Measurements from ENCODE around the gene FUOM. TPM values are rescaled to one million over a fixed set of nuclear protein-coding genes. Genes with fewer than 3 reads are reported as not detected.

Gene FUOM
- polyA plus RNA-seq, 1 of the 3 experiments (the other 2 are of a cell fraction) = 32.5 TPM

DNA sequence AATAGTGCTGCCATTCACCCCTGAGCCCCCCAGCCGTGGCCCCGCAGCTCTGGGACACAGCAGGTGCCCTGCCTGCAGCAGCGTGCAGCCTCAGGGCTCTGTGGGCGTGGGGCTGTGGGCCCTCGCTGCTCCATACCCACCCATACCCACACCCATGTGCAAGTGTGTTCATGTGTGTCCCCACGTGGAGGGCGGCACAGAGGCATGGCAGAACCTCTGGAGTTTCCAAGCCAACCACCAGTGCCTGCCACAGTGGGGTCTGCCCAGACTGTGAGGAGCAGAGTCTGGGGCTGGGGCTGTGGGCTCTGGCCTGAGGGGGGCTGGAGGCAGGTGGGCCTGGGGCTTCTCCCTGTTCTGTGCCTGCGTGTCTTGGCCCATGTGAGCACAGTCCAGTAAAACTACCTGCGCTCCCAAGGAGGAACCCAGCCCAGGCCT is 8.2 kb downstream of the FUOM start:
- H3K4me1 ChIP-seq (ENCODE audit: control insufficient read depth in 1 of 2, insufficient read depth in 2 of 2, low read depth in 1 of 2, low read length in 1 of 2) = peaks cover 0 to 11% of the 10 kb centered on the region in 2 experiments; a peak in 1 of 4 replicates
- no peaks in the 10 kb centered on the region for H3F3A ChIP-seq (replicated peaks; ENCODE audit: insufficient read depth)
- no peak overlapping the region for H3K4me3 ChIP-seq (ENCODE audit: low read depth in 2 of 2, low read length in 1 of 2)
- H2AFZ ChIP-seq (ENCODE audit: low read depth) = no peak overlapping the region
- no peaks in the 10 kb centered on the region for H3K9me3 ChIP-seq
- 44% methylated on average over 5 of the region's 9 CpGs for WGBS (ENCODE audit: low lambda C conversion rate)
- no peak for DNase-seq
- no peaks in the 10 kb centered on the region for H3K36me3 ChIP-seq (replicated peaks in 1 of 2; ENCODE audit: control insufficient read depth in 1 of 2, insufficient read depth in 2 of 2, low read length in 1 of 2)
- no peak overlapping the region for H3K27ac ChIP-seq (ENCODE audit: low read depth in 2 of 2, low read length in 1 of 2)
- TF ChIP-seq MAX (IDR thresholded peaks at IDR 0.05; ENCODE audit: low read depth) = no peak
- no peak for TF ChIP-seq TAF1 (IDR thresholded peaks at IDR 0.05; ENCODE audit: borderline replicate concordance, low read depth, low read length)
- no peak for TF ChIP-seq YY1 (IDR thresholded peaks at IDR 0.05; ENCODE audit: low read depth)
- no peak for TF ChIP-seq FOXM1 (IDR thresholded peaks at IDR 0.05; ENCODE audit: low read depth)
- TF ChIP-seq MXI1 (IDR thresholded peaks at IDR 0.05; ENCODE audit: low read depth, low read length) = no peak
- TF ChIP-seq NFIC (IDR thresholded peaks at IDR 0.05; ENCODE audit: borderline replicate concordance) = no peak
- TF ChIP-seq NRF1 (IDR thresholded peaks at IDR 0.05; ENCODE audit: low read depth, low read length) = no peak
- TF ChIP-seq RFX5 (IDR thresholded peaks at IDR 0.05; ENCODE audit: low read length) = no peak
- TF ChIP-seq, protein P1, sequence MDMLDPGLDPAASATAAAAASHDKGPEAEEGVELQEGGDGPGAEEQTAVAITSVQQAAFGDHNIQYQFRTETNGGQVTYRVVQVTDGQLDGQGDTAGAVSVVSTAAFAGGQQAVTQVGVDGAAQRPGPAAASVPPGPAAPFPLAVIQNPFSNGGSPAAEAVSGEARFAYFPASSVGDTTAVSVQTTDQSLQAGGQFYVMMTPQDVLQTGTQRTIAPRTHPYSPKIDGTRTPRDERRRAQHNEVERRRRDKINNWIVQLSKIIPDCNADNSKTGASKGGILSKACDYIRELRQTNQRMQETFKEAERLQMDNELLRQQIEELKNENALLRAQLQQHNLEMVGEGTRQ (IDR thresholded peaks at IDR 0.05; ENCODE audit: borderline replicate concordance, low read depth, low read length) = no peak
- TF ChIP-seq SIN3A (IDR thresholded peaks at IDR 0.05; ENCODE audit: borderline replicate concordance, low read depth, low read length) = no peak
- no peak for TF ChIP-seq ZBTB33 (IDR thresholded peaks at IDR 0.05; ENCODE audit: borderline replicate concordance, low read depth)
- TF ChIP-seq CTCF (IDR thresholded peaks at IDR 0.05) = no peak
- TF ChIP-seq ELF1 (IDR thresholded peaks at IDR 0.05) = no peak
- ChIA-PET POLR2A (no interaction called here), CTCF (no interaction called here)
- no peak overlapping the region for H3K9ac ChIP-seq
- H4K20me1 ChIP-seq (ENCODE audit: insufficient read depth) = no peaks in the 10 kb centered on the region
- H3K27me3 ChIP-seq (ENCODE audit: insufficient read depth) = peaks cover 16% of the 10 kb centered on the region; the same call in 1 of the 2 replicates
- no peak overlapping the region for H3K4me2 ChIP-seq
- no peaks in the 10 kb centered on the region for H3K79me2 ChIP-seq (ENCODE audit: insufficient read depth)
- H3K9me2 ChIP-seq = no peaks in the 10 kb centered on the region

DNA sequence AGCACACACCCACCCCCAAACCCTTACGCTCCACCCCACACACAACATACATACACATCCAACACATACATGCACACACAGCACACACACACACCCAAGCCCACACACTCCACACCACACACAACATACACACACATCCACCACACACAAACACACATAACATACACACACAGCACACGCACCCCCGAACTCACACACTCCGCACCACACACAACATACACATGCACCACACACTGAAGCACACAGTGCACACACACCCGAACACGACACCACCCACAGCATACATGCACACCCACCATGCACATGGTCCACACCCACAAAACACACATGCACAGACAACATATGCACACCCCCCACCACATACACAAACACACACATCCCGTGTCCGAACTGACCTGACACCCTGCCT is 8.7 kb downstream of the FUOM start:
- no peak for DNase-seq
- Histone ChIP-seq H4K20me1 (ENCODE audit: insufficient read depth) (no peaks in the 10 kb centered on the region), H3F3A (replicated peaks; ENCODE audit: insufficient read depth) (no peaks in the 10 kb centered on the region), H3K4me2 (no peak overlapping the region), H3K79me2 (ENCODE audit: insufficient read depth) (no peaks in the 10 kb centered on the region), H3K27me3 (ENCODE audit: insufficient read depth) (peaks cover 18% of the 10 kb centered on the region; the same call in 1 of the 2 replicates), H3K4me1 (ENCODE audit: control insufficient read depth in 1 of 2, insufficient read depth in 2 of 2, low read depth in 1 of 2, low read length in 1 of 2) (peaks cover 0 to 11% of the 10 kb centered on the region in 2 experiments; a peak in 1 of 4 replicates), H3K36me3 (replicated peaks in 1 of 2; ENCODE audit: control insufficient read depth in 1 of 2, insufficient read depth in 2 of 2, low read length in 1 of 2) (no peaks in the 10 kb centered on the region), H3K9me3 (no peaks in the 10 kb centered on the region), H2AFZ (ENCODE audit: low read depth) (no peak overlapping the region), H3K9me2 (no peaks in the 10 kb centered on the region), H3K4me3 (ENCODE audit: low read depth in 2 of 2, low read length in 1 of 2) (no peak overlapping the region), H3K27ac (ENCODE audit: low read depth in 2 of 2, low read length in 1 of 2) (no peak overlapping the region), H3K9ac (no peak overlapping the region)
- ChIA-PET POLR2A (no interaction called here), CTCF (no interaction called here)
- 54% methylated on average over 6 of the region's 8 CpGs for WGBS (ENCODE audit: low lambda C conversion rate)
- TF ChIP-seq YY1 (IDR thresholded peaks at IDR 0.05; ENCODE audit: low read depth) (no peak), TEAD4 (IDR thresholded peaks at IDR 0.05; ENCODE audit: borderline replicate concordance, insufficient read depth) (no peak), GATA2 (CRISPR knock-in tag; IDR thresholded peaks at IDR 0.05) (no peak), NFIC (IDR thresholded peaks at IDR 0.05; ENCODE audit: borderline replicate concordance) (no peak), RAD21 (IDR thresholded peaks at IDR 0.05; ENCODE audit: low read length) (no peak), SMC3 (IDR thresholded peaks at IDR 0.05; ENCODE audit: low read depth, low read length) (no peak), TCF12 (IDR thresholded peaks at IDR 0.05) (no peak), USF1 (IDR thresholded peaks at IDR 0.05; ENCODE audit: borderline replicate concordance, low read depth) (no peak), MEF2A (IDR thresholded peaks at IDR 0.05; ENCODE audit: borderline replicate concordance, low read depth) (no peak), FOXM1 (IDR thresholded peaks at IDR 0.05; ENCODE audit: low read depth) (no peak)
- TF ChIP-seq, protein P2, sequence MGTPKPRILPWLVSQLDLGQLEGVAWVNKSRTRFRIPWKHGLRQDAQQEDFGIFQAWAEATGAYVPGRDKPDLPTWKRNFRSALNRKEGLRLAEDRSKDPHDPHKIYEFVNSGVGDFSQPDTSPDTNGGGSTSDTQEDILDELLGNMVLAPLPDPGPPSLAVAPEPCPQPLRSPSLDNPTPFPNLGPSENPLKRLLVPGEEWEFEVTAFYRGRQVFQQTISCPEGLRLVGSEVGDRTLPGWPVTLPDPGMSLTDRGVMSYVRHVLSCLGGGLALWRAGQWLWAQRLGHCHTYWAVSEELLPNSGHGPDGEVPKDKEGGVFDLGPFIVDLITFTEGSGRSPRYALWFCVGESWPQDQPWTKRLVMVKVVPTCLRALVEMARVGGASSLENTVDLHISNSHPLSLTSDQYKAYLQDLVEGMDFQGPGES (IDR thresholded peaks at IDR 0.05; ENCODE audit: low read depth, low read length) = no peak
- TF ChIP-seq, protein P1 (IDR thresholded peaks at IDR 0.05; ENCODE audit: borderline replicate concordance, low read depth, low read length) = no peak

Measured in SK-N-SH (cell line).